SK-N-MC (cell line): Measurements from ENCODE around the gene SIL1.

Experiments used
- EZH2 ChIP-seq: fragments of 200-600 bp; sonication (generic); IDR thresholded peaks from one replicate; pipeline ENCODE4 v1.6.1; 2017; ENCODE audit warnings: antibody characterized with exemption
- FOXP2 ChIP-seq: optimal IDR thresholded peaks from 2 replicates; pipeline ENCODE3; 2011; ENCODE audit warnings: mild to moderate bottlenecking, moderate library complexity; ENCODE audit not compliant: insufficient read depth; ENCODE audit errors: extremely low read length, control extremely low read depth
- POLR2AphosphoS5 ChIP-seq: IDR thresholded peaks from 2 replicates; pipeline ENCODE4 v1.6.1; 2012; ENCODE audit warnings: mild to moderate bottlenecking, low read depth, low read length, borderline replicate concordance

DNA sequence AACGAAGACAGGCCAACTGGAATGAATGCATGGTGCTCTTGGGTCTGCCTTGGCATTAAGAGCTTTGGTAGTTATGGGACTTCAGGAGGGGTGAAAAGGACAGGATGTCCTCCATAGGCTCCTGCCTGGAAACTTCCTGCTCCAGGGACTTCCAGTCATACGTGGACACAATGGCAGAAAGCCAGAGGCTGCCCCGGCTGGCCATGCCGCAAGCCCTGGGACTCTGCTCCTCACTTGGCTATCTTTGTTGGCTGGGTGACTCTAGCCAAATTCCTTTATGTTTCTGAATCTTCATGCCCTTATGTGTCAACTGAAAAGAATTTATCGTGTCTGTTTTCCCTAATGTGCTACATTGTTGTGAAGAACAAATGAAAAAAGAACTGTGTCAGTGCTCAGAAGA lies 136.9 kb downstream of the SIL1 start:
- TF ChIP-seq EZH2: no peak
- TF ChIP-seq POLR2AphosphoS5: no peak
- no peak for TF ChIP-seq FOXP2
